HepG2 (cell line): ENCODE results near the gene RNF213. TPM values are rescaled to one million over a fixed set of nuclear protein-coding genes. Genes with fewer than 3 reads are reported as not detected.

ENCODE experiments used
- ATAC-seq: fragments of 200-7000 bp; cut with Tn5 transposase; 3 replicates; pipeline ENCODE4 v1.9.1; 2020; ENCODE audit warnings: mild to moderate bottlenecking, moderate library complexity
- BruUV-seq: library from RNA; stranded (reverse); fragments of 400-500 nt; replicated peaks from 2 replicates; lab custom pipeline; 2021; lab: Mats Ljungman, UMichigan
- CTCF ChIA-PET: fragments of 300-600 bp; formaldehyde crosslinking; extraction: SDS; loops from one replicate; lab custom pipeline; 2021; ENCODE audit warnings: low total read pairs, inconsistent platforms, low intra/inter-chr PET ratio; lab: Yijun Ruan, JAX
- POLR2A ChIA-PET: fragments of 350-600 bp; sonication (Branson Sonifier 250); formaldehyde crosslinking; loops from one replicate; lab custom pipeline; 2020; ENCODE audit warnings: antibody characterized with exemption, inconsistent platforms; lab: Yijun Ruan, JAX
- DNase-seq: peaks from one replicate; pipeline ENCODE4 v3.0.0-alpha.2; 2015; ENCODE audit warnings: low spot score
- FAIRE-seq: peaks from 3 replicates; lab custom pipeline; 2011; peaks lifted over from hg19 to GRCh38; lab: Jason Lieb, UNC
- H2AFZ ChIP-seq: one replicate; pipeline ENCODE4 v1.6.1; 2011; ENCODE audit warnings: low read length, inconsistent platforms
- H3K27ac ChIP-seq: fragments of 300-600 bp; 3 replicates; pipeline ENCODE4 v1.8.0; 2011; ENCODE audit warnings: mixed run types, mild to moderate bottlenecking, mixed read lengths, low read length, inconsistent platforms; ENCODE audit not compliant: insufficient read depth; ENCODE audit errors: extremely low read length
- H3K27me3 ChIP-seq, 2 experiments: fragments of 200-600 bp in 1 of 2; 2 replicates in 1 of 2; 3 replicates in 1 of 2; pipeline versions ENCODE4 v1.6.0 to v1.8.0; 2011; ENCODE audit warnings: low read length in 2 of 2, mild to moderate bottlenecking in 2 of 2, moderate library complexity in 2 of 2, inconsistent platforms in 1 of 2; ENCODE audit not compliant: insufficient read depth in 2 of 2, control insufficient read depth in 1 of 2
- H3K36me3 ChIP-seq, 2 experiments: fragments of 200-600 bp in 1 of 2; replicated peaks in 1 of 2; 2 replicates in 1 of 2; 3 replicates in 1 of 2; pipeline versions ENCODE4 v1.5.1 to v1.8.0; 2011; ENCODE audit warnings: low read length in 2 of 2, inconsistent platforms in 1 of 2; ENCODE audit not compliant: insufficient read depth in 2 of 2, control insufficient read depth in 1 of 2
- H3K4me1 ChIP-seq: 2 replicates; pipeline ENCODE4 v1.5.1; 2012; ENCODE audit warnings: low read length, inconsistent platforms; ENCODE audit not compliant: insufficient read depth
- H3K4me2 ChIP-seq: 2 replicates; pipeline ENCODE4 v1.6.0; 2011; ENCODE audit warnings: low read depth, low read length, inconsistent platforms
- H3K4me3 ChIP-seq, 3 experiments: fragments of 200-600 bp in 1 of 3; sonication (generic), shearing (Covaris generic) in 1 of 3; replicated peaks in 1 of 3; 2 replicates each; pipeline ENCODE4 v1.5.1; 2011 to 2016; ENCODE audit warnings: low read length in 3 of 3, inconsistent platforms in 2 of 3, low read depth in 2 of 3, mild to moderate bottlenecking in 2 of 3, control low read depth in 1 of 3, mixed read lengths in 1 of 3; ENCODE audit not compliant: insufficient read depth in 1 of 3
- H3K79me2 ChIP-seq: one replicate; pipeline ENCODE4 v1.6.1; 2011; ENCODE audit warnings: low read length, inconsistent platforms; ENCODE audit not compliant: insufficient read depth
- H3K9ac ChIP-seq: 2 replicates; pipeline ENCODE4 v1.6.0; 2011; ENCODE audit warnings: mild to moderate bottlenecking, low read depth, low read length, inconsistent platforms; ENCODE audit not compliant: insufficient read depth
- H3K9me3 ChIP-seq: 2 replicates; pipeline ENCODE4 v1.5.1; 2012; ENCODE audit warnings: mild to moderate bottlenecking, low read length
- H4K20me1 ChIP-seq: 2 replicates; pipeline ENCODE4 v1.6.0; 2011; ENCODE audit warnings: inconsistent platforms, mild to moderate bottlenecking, low read length, moderate library complexity; ENCODE audit not compliant: insufficient read depth
- EHMT2 ChIP-seq: fragments of 200-600 bp; sonication (generic); IDR thresholded peaks from 2 replicates; pipeline ENCODE4 v1.7.0; 2017; ENCODE audit warnings: antibody characterized with exemption, low read depth, low read length, borderline replicate concordance
- FOXA3 ChIP-seq: IDR thresholded peaks from 2 replicates; pipeline ENCODE4 v1.6.1; 2016; ENCODE audit warnings: missing genetic modification reagents, missing compliant biosample characterization
- MLX ChIP-seq: IDR thresholded peaks from 2 replicates; pipeline ENCODE4 v1.6.1; 2016
- PLRG1 ChIP-seq: fragments of 450-650 bp; conservative IDR thresholded peaks from 2 replicates; pipeline ENCODE4 v1.6.1; 2016
- PPARG ChIP-seq: conservative IDR thresholded peaks from 2 replicates; pipeline ENCODE4 v1.6.1; 2016; ENCODE audit warnings: missing biosample characterization, missing genetic modification reagents
- SP140L ChIP-seq: sonication (generic); formaldehyde crosslinking; IDR thresholded peaks from 2 replicates; pipeline ENCODE4 v1.4.0; 2020; ENCODE audit warnings: missing genetic modification reagents, borderline replicate concordance
- SRF ChIP-seq: IDR thresholded peaks from 2 replicates; pipeline ENCODE4 v1.6.1; 2011; ENCODE audit warnings: mild to moderate bottlenecking, low read depth, low read length, moderate library complexity
- THAP8 ChIP-seq: sonication (generic); formaldehyde crosslinking; IDR thresholded peaks from 2 replicates; pipeline ENCODE4 v1.5.1; 2020; ENCODE audit warnings: missing genetic modification reagents, mild to moderate bottlenecking, borderline replicate concordance
- ZNF34 ChIP-seq: sonication (generic); formaldehyde crosslinking; IDR thresholded peaks from 2 replicates; pipeline ENCODE4 v1.4.0; 2020; ENCODE audit warnings: mild to moderate bottlenecking, missing genetic modification reagents, borderline replicate concordance
- ZNF652 ChIP-seq: IDR thresholded peaks from 2 replicates; pipeline ENCODE4 v1.6.1; 2016; ENCODE audit warnings: low read depth, borderline replicate concordance
- ZNF691 ChIP-seq: sonication (generic); formaldehyde crosslinking; IDR thresholded peaks from 2 replicates; pipeline ENCODE4 v1.4.0; 2020; ENCODE audit warnings: missing genetic modification reagents, low read depth, mild to moderate bottlenecking, borderline replicate concordance
- ZNF790 ChIP-seq: sonication (generic); formaldehyde crosslinking; IDR thresholded peaks from 2 replicates; pipeline ENCODE4 v1.8.0; 2022; ENCODE audit warnings: missing genetic modification reagents, mild to moderate bottlenecking, borderline replicate concordance
- WGBS: methylation state at CpG from one replicate; pipeline ENCODE4 v1.1.6; 2017; ENCODE audit warnings: low lambda C conversion rate; 5-methylcytosine and 5-hydroxymethylcytosine counted together
- in situ Hi-C: cut with HindIII; loops from 2 replicates; pipeline ENCODE4 v1.10.0; 2017; ENCODE audit warnings: low pct_unique_long_range_greater_than_20kb; ENCODE audit not compliant: extremely low pct_ligation_motif_present
- intact Hi-C: fragments of 100-400 bp; cut with micrococcal nuclease; formaldehyde crosslinking; loops from one replicate; pipeline ENCODE4 v1.10.0; 2022; ENCODE audit not compliant: unreplicated experiment
- polyA plus RNA-seq, 8 experiments: library from polyadenylated mRNA; depleted of rRNA in 3 of 8; stranded (reverse) in 7 of 8; unstranded in 1 of 8; fragments of >200 nt; fragmentation: Illumina TruSeq in 4 of 8; extraction: Trizol in 4 of 8; gene quantifications; 2 replicates each; pipeline versions ENCODE4 v1.2.1 to v1.2.3, GENCODE V29; 2011 to 2016; ENCODE audit warnings: low read depth in 4 of 8, missing spikeins in 1 of 8, mixed read lengths in 1 of 8; ENCODE audit not compliant: insufficient read depth in 1 of 8
- total RNA-seq, 5 experiments: library from RNA; depleted of rRNA; stranded (reverse); fragments of >200 nt; fragmentation: Illumina TruSeq; extraction: Trizol; gene quantifications; 2 replicates each; pipeline ENCODE4 v1.2.3, GENCODE V29; 2016; ENCODE audit warnings: low read depth in 1 of 5

RNF213 gene
- total and polyA plus RNA-seq, 2 of the 13 experiments (the other 11 are each of a cell fraction or from before 2014, with no cell fraction given) = 38.6 to 38.7 TPM

GRCh38 chr17:80402959-80403358, 142.3 kb downstream of the RNF213 start:
- H3K36me3 ChIP-seq = no peaks in the 10 kb centered on the region
- H4K20me1 ChIP-seq = no peaks in the 10 kb centered on the region
- TF ChIP-seq FOXA3 (CRISPR knock-in tag) (no peak), ZNF652 (CRISPR knock-in tag) (no peak), MLX (CRISPR knock-in tag) (no peak), ZNF34 (CRISPR knock-in tag) (no peak), EHMT2 (no peak), ZNF790 (no peak), THAP8 (CRISPR knock-in tag) (no peak), SP140L (CRISPR knock-in tag) (no peak), PLRG1 (no peak), SRF (no peak), PPARG (no peak), ZNF691 (no peak)
- POLR2A ChIA-PET = no interaction called here
- no peak for DNase-seq
- no peak overlapping the region for H3K9ac ChIP-seq
- intact Hi-C loops (no loop called here), in situ Hi-C loops (no loop called here)
- no peak for FAIRE-seq
- no peak overlapping the region for H3K27ac ChIP-seq
- H3K4me1 ChIP-seq = no peaks in the 10 kb centered on the region
- H3K9me3 ChIP-seq = no peaks in the 10 kb centered on the region
- no peak overlapping the region for H3K4me3 ChIP-seq
- H3K79me2 ChIP-seq = no peaks in the 10 kb centered on the region
- BruUV-seq = no TSS peak
- no peak for ATAC-seq
- CTCF ChIA-PET = no interaction called here
- H2AFZ ChIP-seq = no peak overlapping the region
- H3K27me3 ChIP-seq = no peaks in the 10 kb centered on the region; a peak in 1 of 5 replicates
- no peak overlapping the region for H3K4me2 ChIP-seq
- WGBS = 72% methylated on average over 4 of the region's 4 CpGs
